Mammary epithelial cell (primary cell): ENCODE measurements around the gene TFR2.

Source experiments
- EZH2 ChIP-seq: IDR thresholded peaks from 2 replicates; pipeline ENCODE4 v1.6.1; 2012; ENCODE audit warnings: low read length, inconsistent platforms, borderline replicate concordance
- TF ChIP-seq, protein P1 (sequence below), 2 donors: IDR thresholded peaks in 1 of 2; conservative IDR thresholded peaks in 1 of 2; 2 replicates each; pipeline ENCODE4 v1.5.1; 2011 to 2012; ENCODE audit warnings: inconsistent platforms in 2 of 2, low read length in 2 of 2, mild to moderate bottlenecking in 2 of 2, control low read depth in 1 of 2, low read depth in 1 of 2; ENCODE audit not compliant: insufficient read depth in 1 of 2; ENCODE audit errors: extremely low read depth in 1 of 2

DNA sequence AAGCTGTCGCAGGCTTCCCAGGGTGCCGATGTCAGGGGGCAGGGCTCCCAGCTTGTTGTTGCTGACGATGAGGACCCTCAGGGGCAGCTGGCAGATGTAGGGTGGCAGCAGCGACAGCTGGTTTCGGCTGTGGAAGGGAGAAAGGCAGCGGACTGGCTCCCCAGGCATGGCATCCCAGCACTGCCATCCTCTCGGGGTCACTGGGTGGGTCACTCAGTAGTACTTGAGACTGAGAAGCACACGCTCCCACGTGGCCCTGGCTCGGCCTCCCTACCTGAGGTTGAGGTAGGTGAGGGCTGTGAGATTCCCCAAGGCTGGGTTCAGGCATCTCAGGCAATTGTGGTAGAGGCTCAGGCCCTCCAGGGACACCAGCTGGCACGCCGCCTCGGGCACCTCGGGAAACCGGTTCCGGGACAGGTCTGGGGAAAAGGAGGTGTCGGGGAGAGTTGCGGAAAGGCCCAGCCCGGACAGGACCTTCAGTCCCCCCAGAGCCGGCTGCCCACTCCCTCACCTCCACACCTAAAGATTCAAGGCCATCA lies 59.2 kb downstream of the TFR2 start:
- TF ChIP-seq, protein P1, sequence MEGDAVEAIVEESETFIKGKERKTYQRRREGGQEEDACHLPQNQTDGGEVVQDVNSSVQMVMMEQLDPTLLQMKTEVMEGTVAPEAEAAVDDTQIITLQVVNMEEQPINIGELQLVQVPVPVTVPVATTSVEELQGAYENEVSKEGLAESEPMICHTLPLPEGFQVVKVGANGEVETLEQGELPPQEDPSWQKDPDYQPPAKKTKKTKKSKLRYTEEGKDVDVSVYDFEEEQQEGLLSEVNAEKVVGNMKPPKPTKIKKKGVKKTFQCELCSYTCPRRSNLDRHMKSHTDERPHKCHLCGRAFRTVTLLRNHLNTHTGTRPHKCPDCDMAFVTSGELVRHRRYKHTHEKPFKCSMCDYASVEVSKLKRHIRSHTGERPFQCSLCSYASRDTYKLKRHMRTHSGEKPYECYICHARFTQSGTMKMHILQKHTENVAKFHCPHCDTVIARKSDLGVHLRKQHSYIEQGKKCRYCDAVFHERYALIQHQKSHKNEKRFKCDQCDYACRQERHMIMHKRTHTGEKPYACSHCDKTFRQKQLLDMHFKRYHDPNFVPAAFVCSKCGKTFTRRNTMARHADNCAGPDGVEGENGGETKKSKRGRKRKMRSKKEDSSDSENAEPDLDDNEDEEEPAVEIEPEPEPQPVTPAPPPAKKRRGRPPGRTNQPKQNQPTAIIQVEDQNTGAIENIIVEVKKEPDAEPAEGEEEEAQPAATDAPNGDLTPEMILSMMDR (conservative IDR thresholded peaks at IDR 0.05 in 1 of 2, IDR thresholded peaks at IDR 0.05 in 1 of 2; ENCODE audit: extremely low read depth in 1 of 2, insufficient read depth in 1 of 2, low read depth in 1 of 2, low read length in 2 of 2), result no peak
- no peak for TF ChIP-seq EZH2
